ENCODE results near the gene GABARAPL2.
A peak's percentile ranks its signal among the peaks of the same experiment; 100 is the strongest.
"Not testable (repeated sequence)": the region's sequence is repeated elsewhere in the genome, so short reads cannot be mapped to it uniquely, and the experiment has no call there.

GABARAPL2 gene

GRCh38 chr16:75588716-75589115 lies 22.5 kb downstream of the GABARAPL2 start:
- H3K9me3 Mint-ChIP-seq: no peaks in the 10 kb centered on the region
- ATAC-seq (replicated peaks) (no peak), DNase-seq (no peak)
- no peaks in the 10 kb centered on the region for H3K27me3 Mint-ChIP-seq
- no peak overlapping the region for H3K4me3 Mint-ChIP-seq
- peaks cover 12% of the 10 kb centered on the region for H3K36me3 Mint-ChIP-seq (ENCODE audit: insufficient read depth)
- no peak overlapping the region for H3K27ac Mint-ChIP-seq
- H3K4me1 Mint-ChIP-seq (ENCODE audit: low read depth in 2 of 2): peaks cover 5 to 9% of the 10 kb centered on the region in 2 donors

GRCh38 chr16:75589306-75589705 lies 23.1 kb downstream of the GABARAPL2 start:
- DNase-seq (no peak), ATAC-seq (replicated peaks) (no peak)
- H3K4me1 Mint-ChIP-seq (ENCODE audit: low read depth in 2 of 2): peaks cover 6 to 9% of the 10 kb centered on the region in 2 donors
- H3K27me3 Mint-ChIP-seq: no peaks in the 10 kb centered on the region
- H3K9me3 Mint-ChIP-seq: no peaks in the 10 kb centered on the region
- H3K4me3 Mint-ChIP-seq: no peak overlapping the region
- peaks cover 12% of the 10 kb centered on the region for H3K36me3 Mint-ChIP-seq (ENCODE audit: insufficient read depth)
- no peak overlapping the region for H3K27ac Mint-ChIP-seq

- H3K27ac Mint-ChIP-seq: no peak overlapping the region
- no peaks in the 10 kb centered on the region for H3K27me3 Mint-ChIP-seq
- H3K4me1 Mint-ChIP-seq (ENCODE audit: low read depth in 2 of 2): peaks cover 5 to 8% of the 10 kb centered on the region in 2 donors
- no peak overlapping the region for H3K4me3 Mint-ChIP-seq
- DNase-seq (no peak), ATAC-seq (replicated peaks) (no peak)
- H3K36me3 Mint-ChIP-seq (ENCODE audit: insufficient read depth): peaks cover 13% of the 10 kb centered on the region
- H3K9me3 Mint-ChIP-seq: no peaks in the 10 kb centered on the region
These were observed 25.0 kb downstream of the GABARAPL2 start for GRCh38 chr16:75590920-75591843.

- not testable (repeated sequence) for H3K9me3 Mint-ChIP-seq; H3K4me3 Mint-ChIP-seq; H3K27me3 Mint-ChIP-seq; ATAC-seq (replicated peaks); DNase-seq; H3K27ac Mint-ChIP-seq
- H3K36me3 Mint-ChIP-seq (ENCODE audit: insufficient read depth): peaks cover 18% of the 10 kb centered on the region
- H3K4me1 Mint-ChIP-seq (ENCODE audit: low read depth in 2 of 2): peaks cover 5 to 10% of the 10 kb centered on the region in 2 donors
These were observed 25.7 kb downstream of the GABARAPL2 start for GRCh38 chr16:75591927-75592326.

GRCh38 chr16:75593308-75593707 lies 27.1 kb downstream of the GABARAPL2 start:
- Mint-ChIP-seq H3K27me3 (no peaks in the 10 kb centered on the region), H3K36me3 (ENCODE audit: insufficient read depth) (peaks cover 25% of the 10 kb centered on the region), H3K9me3 (peaks cover 0 to 2% of the 10 kb centered on the region in 2 donors), H3K27ac (no peak overlapping the region), H3K4me1 (ENCODE audit: low read depth in 2 of 2) (peaks cover 5 to 14% of the 10 kb centered on the region in 2 donors), H3K4me3 (no peak overlapping the region)
- no peak for ATAC-seq (replicated peaks)
- no peak for DNase-seq

DNA sequence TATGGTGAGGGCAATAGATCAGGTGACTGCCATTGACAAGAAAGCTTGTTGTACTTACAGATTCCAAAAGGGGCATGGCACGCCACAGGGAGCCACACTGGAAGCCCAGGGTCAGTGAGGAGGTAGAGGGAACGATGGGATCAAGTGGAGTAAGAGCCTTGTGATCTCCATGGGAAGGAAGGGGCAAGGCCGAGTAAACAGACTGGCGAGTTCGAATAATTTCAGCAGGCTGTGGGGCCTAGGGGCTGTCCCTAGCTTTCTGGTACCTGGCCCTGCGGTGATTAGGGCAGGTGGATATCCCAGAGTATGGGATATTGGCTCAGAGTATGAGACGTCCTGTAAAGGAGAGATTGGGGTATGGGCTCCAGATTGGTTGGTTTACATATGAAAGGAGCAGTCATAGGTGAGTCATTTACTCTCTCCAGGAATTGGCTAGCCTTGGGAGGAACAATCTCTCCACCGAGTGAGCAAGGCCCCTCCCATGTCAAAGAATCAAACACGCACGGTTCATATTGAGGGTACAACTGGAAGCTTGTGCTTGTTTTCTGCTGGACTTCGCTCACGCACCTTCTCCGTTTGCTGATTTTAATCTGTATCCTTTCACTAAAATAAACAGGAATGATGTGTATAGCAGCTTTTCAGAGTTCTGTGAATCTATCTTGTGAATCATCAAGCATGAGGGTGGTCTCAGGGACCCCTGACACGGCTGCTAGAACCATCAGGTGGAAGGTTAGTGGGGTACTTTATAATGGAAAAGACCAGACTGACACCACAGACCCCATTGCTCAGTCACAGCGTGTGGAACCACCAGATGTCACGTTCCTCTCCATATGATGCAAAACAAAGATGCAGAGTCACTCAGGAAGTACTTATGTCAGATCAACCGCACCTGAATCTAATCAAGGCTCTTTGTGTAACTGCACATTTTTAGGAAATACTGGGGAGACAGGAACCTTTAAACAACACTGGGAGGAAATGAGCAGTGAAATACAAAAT lies 27.9 kb downstream of the GABARAPL2 start:
- Mint-ChIP-seq H3K4me3 (no peak overlapping the region), H3K9me3 (peaks cover 0 to 2% of the 10 kb centered on the region in 2 donors), H3K27ac (peak overlapping the region; percentile 62 to 73), H3K36me3 (ENCODE audit: insufficient read depth) (peaks cover 29% of the 10 kb centered on the region), H3K4me1 (ENCODE audit: low read depth in 2 of 2) (peaks cover 5 to 14% of the 10 kb centered on the region in 2 donors), H3K27me3 (no peaks in the 10 kb centered on the region)
- ATAC-seq (replicated peaks) (no peak), DNase-seq (no peak)

DNA sequence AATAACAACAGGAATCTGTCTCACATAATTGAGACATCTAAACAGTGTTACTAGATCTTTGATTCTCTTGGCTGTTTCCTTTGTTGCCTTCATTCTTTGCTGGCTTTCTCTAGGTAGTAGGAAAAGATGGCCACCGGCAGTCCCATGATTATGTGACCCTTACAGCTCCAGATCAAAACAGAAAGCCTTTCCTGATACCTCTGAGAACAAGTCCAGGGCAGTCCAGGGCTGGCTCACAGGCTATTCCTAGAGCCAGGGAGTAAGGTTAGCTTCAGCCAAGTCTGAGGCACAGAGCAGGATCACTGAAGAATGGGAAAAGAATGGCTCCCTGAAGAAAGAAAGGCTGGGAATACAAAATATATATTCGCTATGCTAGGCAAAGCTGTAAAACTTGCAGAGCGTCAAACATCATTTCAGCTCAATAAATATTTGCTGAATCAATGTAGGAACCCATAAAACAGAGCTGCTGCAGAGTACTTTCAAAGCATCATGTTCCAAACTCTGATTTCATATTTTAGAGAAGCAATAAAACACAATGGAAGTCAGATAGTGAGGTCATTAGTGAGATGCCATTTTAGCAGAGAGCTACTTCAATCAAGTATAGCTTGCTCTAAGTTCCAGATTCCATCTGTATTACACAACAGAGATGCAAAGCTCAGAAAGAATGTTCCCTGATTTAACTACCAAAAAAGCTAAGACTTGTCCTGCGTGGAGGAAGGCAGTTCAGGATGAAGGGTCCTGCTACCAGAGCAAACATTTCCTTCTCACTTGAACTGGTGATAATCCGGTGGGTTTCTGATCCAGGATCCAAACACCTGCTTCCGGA lies 33.5 kb downstream of the GABARAPL2 start:
- H3K36me3 Mint-ChIP-seq (ENCODE audit: insufficient read depth): peaks cover 68% of the 10 kb centered on the region
- ATAC-seq (replicated peaks): no peak
- no peak overlapping the region for H3K27ac Mint-ChIP-seq
- no peaks in the 10 kb centered on the region for H3K27me3 Mint-ChIP-seq
- peaks cover 0 to 2% of the 10 kb centered on the region in 2 donors for H3K9me3 Mint-ChIP-seq
- H3K4me1 Mint-ChIP-seq (ENCODE audit: low read depth in 2 of 2): peaks cover 0 to 8% of the 10 kb centered on the region in 2 donors
- DNase-seq: no peak
- H3K4me3 Mint-ChIP-seq: no peak overlapping the region

DNA sequence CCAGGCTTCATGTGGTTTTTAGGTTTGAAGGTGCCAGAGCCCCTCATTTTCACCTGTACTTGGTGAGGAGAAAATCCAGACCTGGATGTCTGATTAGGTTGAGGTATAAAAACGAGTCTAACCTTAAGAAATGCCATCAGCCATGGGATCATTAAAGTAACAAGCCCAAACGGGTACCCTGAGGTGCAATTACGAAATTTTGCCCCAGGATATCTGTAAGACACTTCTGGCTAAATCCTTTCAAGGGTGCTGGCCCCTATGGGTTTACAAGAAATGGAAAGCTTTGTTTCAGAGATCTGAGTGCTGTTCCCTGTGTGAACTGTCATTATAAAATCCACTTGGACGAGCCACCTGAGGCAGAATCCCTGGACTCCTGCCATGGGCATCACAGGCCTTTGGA lies 37.1 kb downstream of the GABARAPL2 start:
- H3K4me3 Mint-ChIP-seq: no peak overlapping the region
- no peaks in the 10 kb centered on the region for H3K9me3 Mint-ChIP-seq
- DNase-seq (no peak), ATAC-seq (replicated peaks) (no peak)
- no peaks in the 10 kb centered on the region for H3K4me1 Mint-ChIP-seq (ENCODE audit: low read depth in 2 of 2)
- H3K27me3 Mint-ChIP-seq: no peaks in the 10 kb centered on the region
- peaks cover 74% of the 10 kb centered on the region for H3K36me3 Mint-ChIP-seq (ENCODE audit: insufficient read depth)
- no peak overlapping the region for H3K27ac Mint-ChIP-seq

DNA sequence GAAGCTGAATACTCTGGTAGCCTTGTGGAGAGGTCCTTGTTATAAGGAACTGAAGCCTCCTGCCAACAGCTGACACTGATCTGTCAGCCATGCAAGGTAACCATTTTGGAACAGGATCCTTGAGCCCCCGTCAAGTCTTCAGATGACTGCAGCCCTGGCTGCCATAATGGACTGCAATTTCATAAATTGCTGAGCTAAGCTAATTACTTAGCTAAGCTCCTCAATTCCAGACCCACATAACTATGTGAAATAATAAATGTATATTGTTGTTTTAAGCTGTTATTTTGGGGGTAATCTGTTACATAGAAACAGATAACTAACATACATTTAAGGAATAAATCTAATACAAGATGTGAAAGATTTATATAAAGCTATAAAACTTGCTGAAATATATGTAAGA lies 40.3 kb downstream of the GABARAPL2 start:
- Mint-ChIP-seq H3K36me3 (ENCODE audit: insufficient read depth) (peaks cover 60% of the 10 kb centered on the region), H3K27ac (no peak overlapping the region), H3K4me1 (ENCODE audit: low read depth in 2 of 2) (peaks cover 2 to 4% of the 10 kb centered on the region in 2 donors), H3K9me3 (no peaks in the 10 kb centered on the region), H3K27me3 (no peaks in the 10 kb centered on the region), H3K4me3 (no peak overlapping the region)
- ATAC-seq (replicated peaks): no peak
- DNase-seq: no peak

GRCh38 chr16:75614066-75614897 lies 48.1 kb downstream of the GABARAPL2 start:
- Mint-ChIP-seq H3K27me3 (no peaks in the 10 kb centered on the region), H3K27ac (peak overlapping the region; percentile 96 to 98), H3K9me3 (no peaks in the 10 kb centered on the region), H3K36me3 (ENCODE audit: insufficient read depth) (peaks cover 67% of the 10 kb centered on the region), H3K4me3 (peak overlapping the region in 1 of 2 donors; percentile 25), H3K4me1 (ENCODE audit: low read depth in 2 of 2) (peaks cover 24 to 30% of the 10 kb centered on the region in 2 donors)
- DNase-seq (no peak), ATAC-seq (replicated peaks) (no peak)

GRCh38 chr16:75615619-75616018 lies 49.4 kb downstream of the GABARAPL2 start:
- Mint-ChIP-seq H3K9me3 (peaks cover 0 to 1% of the 10 kb centered on the region in 2 donors), H3K27me3 (no peaks in the 10 kb centered on the region), H3K36me3 (ENCODE audit: insufficient read depth) (peaks cover 75% of the 10 kb centered on the region), H3K27ac (peak overlapping the region; percentile 96 to 98), H3K4me3 (peak overlapping the region; percentile 72 to 79), H3K4me1 (ENCODE audit: low read depth in 2 of 2) (peaks cover 29 to 33% of the 10 kb centered on the region in 2 donors)
- ATAC-seq (replicated peaks) (no peak), DNase-seq (no peak)

GRCh38 chr16:75616521-75617010 lies 50.4 kb downstream of the GABARAPL2 start:
- H3K27ac Mint-ChIP-seq: peak overlapping the region; percentile 96 to 98
- peaks cover 0 to 1% of the 10 kb centered on the region in 2 donors for H3K9me3 Mint-ChIP-seq
- peak in 1 of 3 experiments; percentile 8 for DNase-seq
- H3K4me3 Mint-ChIP-seq: peak overlapping the region; percentile 72 to 79
- H3K36me3 Mint-ChIP-seq (ENCODE audit: insufficient read depth): peaks cover 77% of the 10 kb centered on the region
- peak; percentile 56 for ATAC-seq (replicated peaks)
- no peaks in the 10 kb centered on the region for H3K27me3 Mint-ChIP-seq
- peaks cover 36 to 42% of the 10 kb centered on the region in 2 donors for H3K4me1 Mint-ChIP-seq (ENCODE audit: low read depth in 2 of 2)

Measured in effector memory CD8-positive, alpha-beta T cell (primary cell).